Retinal pigment epithelial cell (primary cell): Measurements from ENCODE around the gene UAP1L1.
"Not testable (repeated sequence)": the region's sequence is repeated elsewhere in the genome, so short reads cannot be mapped to it uniquely, and the experiment has no call there.

Experiments
- DNase-seq: peaks from one replicate; pipeline ENCODE4 v3.0.0-alpha.2; 2010; ENCODE audit warnings: low read depth
- H3K4me3 ChIP-seq: 2 replicates; pipeline ENCODE4 v1.5.1; 2011; ENCODE audit warnings: mild to moderate bottlenecking, low read length, control low read depth, moderate library complexity
- TF ChIP-seq, protein P1 (sequence below): conservative IDR thresholded peaks from 2 replicates; pipeline ENCODE4 v1.5.1; 2011; ENCODE audit warnings: low read depth, low read length, control low read depth, inconsistent platforms

UAP1L1 gene

DNA sequence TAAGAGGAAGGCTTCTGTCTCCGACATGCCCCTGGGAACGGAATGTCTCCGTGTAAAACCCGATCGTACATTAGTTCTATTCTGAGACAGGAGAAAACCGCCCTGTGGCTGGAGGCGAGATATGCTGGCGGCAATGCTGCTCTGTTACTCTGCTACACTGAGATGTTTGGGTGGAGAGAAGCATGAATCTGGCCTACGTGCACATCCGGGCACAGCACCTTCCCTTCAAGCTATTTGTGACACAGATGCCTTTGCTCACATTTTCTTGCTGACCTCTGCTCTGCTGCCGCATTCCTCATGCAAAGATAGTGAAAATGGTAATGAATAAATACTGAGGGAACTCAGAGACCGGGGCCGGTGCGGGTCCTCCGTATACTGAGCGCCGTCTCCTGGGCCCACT, 39.4 kb downstream of the UAP1L1 start:
- no peak overlapping the region for H3K4me3 ChIP-seq
- TF ChIP-seq, protein P1, sequence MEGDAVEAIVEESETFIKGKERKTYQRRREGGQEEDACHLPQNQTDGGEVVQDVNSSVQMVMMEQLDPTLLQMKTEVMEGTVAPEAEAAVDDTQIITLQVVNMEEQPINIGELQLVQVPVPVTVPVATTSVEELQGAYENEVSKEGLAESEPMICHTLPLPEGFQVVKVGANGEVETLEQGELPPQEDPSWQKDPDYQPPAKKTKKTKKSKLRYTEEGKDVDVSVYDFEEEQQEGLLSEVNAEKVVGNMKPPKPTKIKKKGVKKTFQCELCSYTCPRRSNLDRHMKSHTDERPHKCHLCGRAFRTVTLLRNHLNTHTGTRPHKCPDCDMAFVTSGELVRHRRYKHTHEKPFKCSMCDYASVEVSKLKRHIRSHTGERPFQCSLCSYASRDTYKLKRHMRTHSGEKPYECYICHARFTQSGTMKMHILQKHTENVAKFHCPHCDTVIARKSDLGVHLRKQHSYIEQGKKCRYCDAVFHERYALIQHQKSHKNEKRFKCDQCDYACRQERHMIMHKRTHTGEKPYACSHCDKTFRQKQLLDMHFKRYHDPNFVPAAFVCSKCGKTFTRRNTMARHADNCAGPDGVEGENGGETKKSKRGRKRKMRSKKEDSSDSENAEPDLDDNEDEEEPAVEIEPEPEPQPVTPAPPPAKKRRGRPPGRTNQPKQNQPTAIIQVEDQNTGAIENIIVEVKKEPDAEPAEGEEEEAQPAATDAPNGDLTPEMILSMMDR: no peak

DNA sequence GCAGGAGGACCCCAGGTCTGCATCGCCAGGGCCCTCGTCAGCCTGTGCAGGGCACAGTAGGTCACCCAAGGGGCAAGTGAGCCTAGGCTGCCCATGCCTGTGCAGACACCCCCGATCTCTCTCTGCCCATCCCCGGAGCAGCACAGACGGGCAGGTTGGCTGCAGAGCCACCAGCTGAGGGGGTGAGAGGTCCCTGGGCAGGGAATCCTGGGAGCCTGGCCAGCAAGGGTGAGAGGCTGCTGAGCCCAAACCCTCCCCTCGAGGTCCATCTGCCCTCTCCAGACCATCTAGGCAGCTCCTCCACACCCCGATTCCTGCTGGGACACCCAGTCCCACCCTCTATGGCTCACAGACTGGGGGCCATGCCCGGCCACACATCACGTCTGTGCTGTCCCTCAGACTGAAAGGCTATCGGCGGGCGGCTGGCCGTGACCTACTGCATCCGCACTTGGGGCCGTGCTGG, 40.0 kb downstream of the UAP1L1 start:
- DNase-seq: no peak
- TF ChIP-seq, protein P1: no peak
- no peak overlapping the region for H3K4me3 ChIP-seq

More for the DNA sequence above, 39.4 kb downstream of the UAP1L1 start:
- no peak for DNase-seq

DNA sequence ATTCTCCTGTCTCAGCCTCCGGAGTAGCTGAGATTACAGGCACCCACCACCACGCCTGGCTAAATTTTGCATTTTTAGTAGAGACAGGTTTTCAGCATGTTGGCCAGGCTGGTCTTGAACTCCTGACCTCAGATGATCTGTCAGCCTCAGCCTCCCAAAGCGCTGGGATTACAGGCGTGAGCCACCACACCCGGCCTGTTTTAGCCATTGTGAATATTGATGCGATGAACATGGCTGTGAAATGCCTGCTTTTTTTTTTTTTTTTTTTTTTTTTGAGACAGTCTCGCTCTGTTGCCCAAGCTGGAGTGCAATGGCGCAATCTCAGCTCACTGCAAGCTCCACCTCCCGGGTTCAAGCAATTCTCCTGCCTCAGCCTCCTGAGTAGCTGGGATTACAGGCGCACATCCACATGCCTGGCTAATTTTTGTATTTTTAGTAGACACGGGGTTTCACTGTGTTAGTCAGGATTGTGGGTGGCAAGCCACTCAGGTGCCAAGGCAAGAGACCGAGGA, 40.8 kb downstream of the UAP1L1 start:
- not testable (repeated sequence) for H3K4me3 ChIP-seq, DNase-seq

DNA sequence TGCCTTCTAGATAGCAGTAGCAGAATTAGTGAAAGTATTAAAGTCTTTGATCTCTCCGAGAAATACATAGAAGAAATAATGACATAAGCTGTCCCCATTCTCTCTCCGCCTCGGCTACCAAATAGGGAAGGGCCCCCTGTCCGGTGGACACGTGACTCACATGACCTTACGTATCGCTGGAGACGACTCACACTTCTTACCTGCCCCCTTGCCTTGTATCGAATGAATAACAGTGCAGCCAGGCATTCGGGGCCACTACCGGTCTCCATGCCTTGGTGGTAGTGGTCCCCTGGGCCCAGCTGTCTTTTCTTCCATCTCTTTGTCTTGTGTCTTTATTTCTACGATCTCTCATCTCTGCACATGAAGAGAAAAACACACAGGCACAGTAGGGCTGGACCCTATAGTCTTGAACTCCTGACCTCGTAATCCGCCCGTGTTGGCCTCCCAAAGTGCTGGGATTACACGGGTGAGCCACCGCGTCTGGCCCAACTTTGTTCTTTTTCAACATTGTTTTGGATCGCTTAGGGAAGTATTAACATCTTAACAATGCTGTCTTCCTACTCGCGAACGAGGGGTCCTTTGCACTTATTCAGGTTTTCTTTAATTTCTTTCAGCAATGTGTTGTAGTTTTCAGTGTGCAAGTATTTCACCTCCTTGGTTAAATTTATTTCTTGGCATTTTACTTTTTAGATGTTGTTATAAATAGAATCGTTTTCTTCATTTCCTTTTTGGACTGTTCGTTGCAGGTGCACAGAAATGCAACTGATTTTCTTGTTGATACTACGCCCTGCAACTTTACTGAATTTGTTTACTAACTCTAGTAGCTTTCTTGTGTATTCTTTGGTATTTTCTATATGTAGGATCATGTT, 44.8 kb downstream of the UAP1L1 start:
- not testable (repeated sequence) for DNase-seq

GRCh38 chr9:137122796-137123467, 45.6 kb downstream of the UAP1L1 start:
- not testable (repeated sequence) for H3K4me3 ChIP-seq, DNase-seq

More for the DNA sequence above, 44.8 kb downstream of the UAP1L1 start:
- not testable (repeated sequence) for H3K4me3 ChIP-seq

DNA sequence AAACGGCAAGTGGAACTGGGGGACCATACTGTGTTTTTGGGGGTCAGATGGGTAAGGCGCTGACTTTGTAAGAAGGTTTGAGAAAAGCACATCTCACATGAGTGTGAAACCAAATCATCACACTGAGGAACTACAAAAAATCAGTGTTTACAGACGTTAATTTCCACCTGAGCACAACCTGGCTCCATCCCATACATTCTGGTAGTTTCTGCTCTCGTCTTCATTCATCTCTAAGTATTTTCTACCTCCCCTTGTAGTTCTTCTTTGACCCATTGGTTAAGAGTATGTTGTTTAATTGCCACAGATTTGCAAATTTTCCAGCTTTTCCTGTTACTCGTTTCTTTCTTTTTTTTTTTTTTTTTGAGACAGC, 46.1 kb downstream of the UAP1L1 start:
- TF ChIP-seq, protein P1: no peak
- no peak for DNase-seq
- no peak overlapping the region for H3K4me3 ChIP-seq

GRCh38 chr9:137123952-137124462, 46.7 kb downstream of the UAP1L1 start:
- not testable (repeated sequence) for H3K4me3 ChIP-seq, DNase-seq

DNA sequence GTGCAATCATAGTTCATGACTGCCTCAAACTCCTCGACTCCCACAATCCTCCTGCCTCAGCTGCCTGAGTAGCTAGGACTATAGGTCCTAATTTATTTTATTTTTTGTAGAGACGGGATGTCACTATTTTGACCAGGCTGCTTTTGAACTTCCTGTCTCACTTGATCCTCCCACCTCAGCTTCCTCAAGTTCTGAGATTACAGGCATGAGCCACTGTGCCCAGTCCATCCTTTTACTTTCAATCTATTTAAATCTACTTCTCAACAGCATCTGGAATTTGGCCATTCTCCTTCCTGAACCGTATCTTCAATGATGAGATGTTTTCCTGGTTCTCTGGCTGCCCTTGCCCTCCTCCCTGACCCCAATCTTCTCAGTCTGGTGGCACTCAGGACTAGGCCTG, 49.5 kb downstream of the UAP1L1 start:
- H3K4me3 ChIP-seq: no peak overlapping the region
- no peak for DNase-seq
- TF ChIP-seq, protein P1: no peak
